ENCODE data around the gene RASD1.

DNA sequence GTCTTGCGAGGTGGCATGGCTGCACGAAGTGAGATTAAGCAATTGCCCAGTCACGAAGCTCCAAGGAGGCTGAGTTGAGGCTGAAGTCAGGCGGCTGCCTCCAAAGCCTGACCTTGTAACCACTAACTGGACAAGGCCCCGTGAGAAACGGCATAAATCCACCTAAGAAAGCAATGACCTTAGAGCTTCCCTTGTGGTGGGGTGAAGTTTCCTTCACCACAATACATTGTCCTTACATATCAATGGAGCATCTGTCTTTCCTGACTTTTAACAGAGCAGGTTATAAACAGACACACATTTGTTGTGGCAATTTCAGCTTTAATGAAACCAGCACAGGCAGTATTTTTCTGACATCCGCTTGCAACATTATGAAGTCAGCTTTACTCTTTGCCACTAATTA is 21.9 kb downstream of the RASD1 start:
- no peak for TF ChIP-seq TAF1 (IDR thresholded peaks at IDR 0.05; ENCODE audit: low read depth, low read length)
- TF ChIP-seq POLR2A (IDR thresholded peaks at IDR 0.05; ENCODE audit: low read depth, low read length): no peak
- no peak for TF ChIP-seq POLR2AphosphoS5 (IDR thresholded peaks at IDR 0.05; ENCODE audit: low read depth, low read length)
- no peak for TF ChIP-seq SPI1 (IDR thresholded peaks at IDR 0.05; ENCODE audit: low read depth, low read length)

Data from GM12891 (cell line).